Thyroid gland (tissue), 4 donors: ENCODE measurements around the gene KRT15.

Experiments used
- POLR2A ChIP-seq, 2 donors: fragments of 450-650 bp; IDR thresholded peaks; one replicate each; pipeline ENCODE4 v1.6.1; 2017; ENCODE audit warnings: antibody characterized with exemption in 2 of 2, mild to moderate bottlenecking in 2 of 2, moderate library complexity in 1 of 2
- TF ChIP-seq, protein P1 (sequence below), 6 experiments: fragments of 200-600 bp in 3 of 6; fragments of 450-650 bp in 3 of 6; sonication (generic) in 3 of 6; IDR thresholded peaks; one replicate each; pipeline ENCODE4 v1.5.1; 2016 to 2019; ENCODE audit warnings: antibody characterized with exemption in 6 of 6, mild to moderate bottlenecking in 2 of 6, inconsistent platforms in 1 of 6, moderate library complexity in 1 of 6

DNA sequence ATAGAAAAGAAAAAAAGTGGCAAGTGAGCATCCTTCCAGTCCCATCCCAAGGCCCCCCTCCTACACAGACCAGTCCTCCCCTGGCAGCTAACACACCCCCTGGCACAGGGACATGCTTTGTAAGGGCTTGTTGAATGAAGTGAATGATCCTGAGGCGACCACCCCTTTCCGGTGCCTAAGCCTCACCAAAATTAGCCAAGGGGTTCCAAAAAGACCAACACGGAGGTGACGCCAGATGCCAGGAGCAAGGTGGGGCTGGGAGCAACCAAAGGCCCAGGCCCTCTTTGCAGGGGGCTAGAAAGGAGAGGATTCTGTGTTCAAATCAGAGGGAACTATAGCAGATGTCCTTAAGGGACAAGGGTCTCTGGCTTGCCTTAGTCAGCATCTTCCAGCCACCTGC is 43.3 kb downstream of the KRT15 start:
- TF ChIP-seq, protein P1, sequence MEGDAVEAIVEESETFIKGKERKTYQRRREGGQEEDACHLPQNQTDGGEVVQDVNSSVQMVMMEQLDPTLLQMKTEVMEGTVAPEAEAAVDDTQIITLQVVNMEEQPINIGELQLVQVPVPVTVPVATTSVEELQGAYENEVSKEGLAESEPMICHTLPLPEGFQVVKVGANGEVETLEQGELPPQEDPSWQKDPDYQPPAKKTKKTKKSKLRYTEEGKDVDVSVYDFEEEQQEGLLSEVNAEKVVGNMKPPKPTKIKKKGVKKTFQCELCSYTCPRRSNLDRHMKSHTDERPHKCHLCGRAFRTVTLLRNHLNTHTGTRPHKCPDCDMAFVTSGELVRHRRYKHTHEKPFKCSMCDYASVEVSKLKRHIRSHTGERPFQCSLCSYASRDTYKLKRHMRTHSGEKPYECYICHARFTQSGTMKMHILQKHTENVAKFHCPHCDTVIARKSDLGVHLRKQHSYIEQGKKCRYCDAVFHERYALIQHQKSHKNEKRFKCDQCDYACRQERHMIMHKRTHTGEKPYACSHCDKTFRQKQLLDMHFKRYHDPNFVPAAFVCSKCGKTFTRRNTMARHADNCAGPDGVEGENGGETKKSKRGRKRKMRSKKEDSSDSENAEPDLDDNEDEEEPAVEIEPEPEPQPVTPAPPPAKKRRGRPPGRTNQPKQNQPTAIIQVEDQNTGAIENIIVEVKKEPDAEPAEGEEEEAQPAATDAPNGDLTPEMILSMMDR (IDR thresholded peaks at IDR 0.05), result no peak
- no peak for TF ChIP-seq POLR2A (IDR thresholded peaks at IDR 0.05)
